Astrocyte (in vitro differentiated cells and primary cell): Measurements from ENCODE around the gene NPC2.

ENCODE experiments used
- CTCF ChIP-seq: IDR thresholded peaks from 2 replicates; pipeline ENCODE4 v1.5.1; 2011; ENCODE audit warnings: low read depth, mild to moderate bottlenecking, inconsistent platforms, low read length, moderate library complexity; ENCODE audit not compliant: insufficient read depth
- EZH2 ChIP-seq: IDR thresholded peaks from 2 replicates; pipeline ENCODE4 v1.6.1; 2012; ENCODE audit warnings: mild to moderate bottlenecking, low read length, inconsistent platforms; ENCODE audit not compliant: insufficient read depth

GRCh38 chr14:74508844-74509428 is 15.8 kb upstream of the NPC2 start:
- TF ChIP-seq CTCF, result no peak
- TF ChIP-seq EZH2, result no peak
